GM21529 (cell line): ENCODE data around the gene DNAJB12.
"Not testable (repeated sequence)": the region's sequence is repeated elsewhere in the genome, so short reads cannot be mapped to it uniquely, and the experiment has no call there.

Experiments used
- ATAC-seq: cut with Tn5 transposase; IDR thresholded peaks from one replicate; pipeline ENCODE4 v1.9.1; 2021; ENCODE audit not compliant: unreplicated experiment

The DNAJB12 gene

GRCh38 chr10:72353965-72354355, 759 bp downstream of the DNAJB12 start:
- ATAC-seq = peak; percentile 4

- no peak for ATAC-seq
Observed at GRCh38 chr10:72353028-72353964, 1.4 kb downstream of the DNAJB12 start.

GRCh38 chr10:72351479-72351878, 3.2 kb downstream of the DNAJB12 start:
- ATAC-seq = no peak

GRCh38 chr10:72349438-72349837, 5.3 kb downstream of the DNAJB12 start:
- no peak for ATAC-seq

GRCh38 chr10:72348282-72348681, 6.4 kb downstream of the DNAJB12 start:
- no peak for ATAC-seq

GRCh38 chr10:72346117-72346516, 8.6 kb downstream of the DNAJB12 start:
- not testable (repeated sequence) for ATAC-seq

GRCh38 chr10:72344932-72345331, 9.8 kb downstream of the DNAJB12 start:
- ATAC-seq = no peak

- ATAC-seq = no peak
Observed at GRCh38 chr10:72342911-72343310, 11.8 kb downstream of the DNAJB12 start.

GRCh38 chr10:72340510-72341261, 14.0 kb downstream of the DNAJB12 start:
- no peak for ATAC-seq

GRCh38 chr10:72338180-72338579, 16.5 kb downstream of the DNAJB12 start:
- ATAC-seq = no peak

GRCh38 chr10:72337722-72338121, 17.0 kb downstream of the DNAJB12 start:
- ATAC-seq = no peak

- ATAC-seq = no peak
Observed at GRCh38 chr10:72337039-72337629, 17.6 kb downstream of the DNAJB12 start.

GRCh38 chr10:72336259-72337038, 18.3 kb downstream of the DNAJB12 start:
- ATAC-seq = no peak

GRCh38 chr10:72335394-72336258, 19.1 kb downstream of the DNAJB12 start:
- ATAC-seq = peak; percentile 52

- ATAC-seq = peak; percentile 76
Observed at GRCh38 chr10:72334825-72335393, 19.8 kb downstream of the DNAJB12 start.

GRCh38 chr10:72334196-72334824, 20.4 kb downstream of the DNAJB12 start:
- peak; percentile 12 for ATAC-seq

- ATAC-seq = no peak
Observed at GRCh38 chr10:72333112-72334015, 21.4 kb downstream of the DNAJB12 start.
